AG08396 (cell line): ENCODE measurements around the gene GRM8.
"Not testable (repeated sequence)": the region's sequence is repeated elsewhere in the genome, so short reads cannot be mapped to it uniquely, and the experiment has no call there.

Experiments used
- DNase-seq: peaks from one replicate; pipeline ENCODE4 v3.0.0; 2012; ENCODE audit warnings: low spot score, mixed read lengths

The GRM8 gene

GRCh38 chr7:126718419-126718818, 534.3 kb downstream of the GRM8 start:
- no peak for DNase-seq

GRCh38 chr7:126716321-126716720, 536.4 kb downstream of the GRM8 start:
- no peak for DNase-seq

GRCh38 chr7:126715076-126715475, 537.7 kb downstream of the GRM8 start:
- no peak for DNase-seq

DNA sequence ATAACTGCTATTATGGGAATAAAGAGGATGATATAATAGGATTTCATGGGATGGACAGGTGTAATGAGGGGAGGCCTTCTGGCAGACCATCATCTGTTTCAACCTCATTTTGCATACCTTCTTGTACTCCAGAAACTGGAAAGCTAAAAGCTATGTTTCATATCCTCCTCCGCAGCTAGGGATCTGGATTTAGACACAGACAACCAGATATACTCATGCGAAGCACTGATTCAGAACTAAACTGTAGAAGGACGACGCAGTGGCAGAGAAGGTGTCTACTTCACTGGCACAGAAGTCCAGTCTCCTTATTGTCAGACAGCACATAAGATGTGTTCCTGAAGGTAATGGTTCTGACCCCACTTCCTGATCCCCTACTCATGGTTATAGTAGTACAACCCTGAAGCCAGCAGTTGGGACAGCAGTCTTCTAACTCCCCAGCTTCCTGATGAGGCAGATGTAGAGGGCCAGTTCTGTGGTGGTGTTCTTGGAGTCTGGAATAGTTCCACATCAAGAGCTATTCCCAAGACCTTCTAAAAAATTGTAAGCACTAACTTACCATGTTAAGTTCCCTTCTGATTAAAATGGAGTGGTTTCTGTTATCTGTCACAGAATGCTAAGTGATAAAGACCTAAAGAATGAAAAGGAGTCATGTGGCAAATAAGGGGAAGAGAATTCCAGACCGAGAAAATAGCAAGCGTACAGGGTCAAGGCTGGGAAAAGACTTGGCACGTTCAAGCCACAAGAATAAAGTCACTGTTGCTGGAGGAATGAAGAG, 550.3 kb downstream of the GRM8 start:
- DNase-seq, result no peak

GRCh38 chr7:126700807-126701604, 551.7 kb downstream of the GRM8 start:
- DNase-seq, result peak; percentile 81

GRCh38 chr7:126699707-126700106, 553.0 kb downstream of the GRM8 start:
- DNase-seq, result no peak

DNA sequence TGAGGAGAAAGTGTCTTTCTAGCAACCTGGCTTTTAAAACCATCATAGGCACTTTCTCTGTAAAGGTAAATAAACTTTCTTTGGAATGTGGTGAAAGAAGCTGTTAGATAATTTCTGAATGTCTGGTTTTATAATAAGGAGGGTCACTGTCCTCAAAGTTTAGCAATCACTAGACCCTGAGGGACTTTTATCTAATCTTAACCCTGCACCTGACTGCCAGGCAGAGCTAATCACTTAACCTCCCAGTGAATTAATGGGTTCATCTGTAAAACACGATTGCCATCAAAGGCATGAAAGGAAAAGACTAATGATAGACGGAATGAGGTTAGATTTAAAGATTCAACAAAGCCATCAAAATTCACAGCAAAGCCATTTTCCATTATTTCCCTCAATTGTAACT, 553.8 kb downstream of the GRM8 start:
- DNase-seq, result no peak

GRCh38 chr7:126698446-126698845, 554.3 kb downstream of the GRM8 start:
- no peak for DNase-seq

DNA sequence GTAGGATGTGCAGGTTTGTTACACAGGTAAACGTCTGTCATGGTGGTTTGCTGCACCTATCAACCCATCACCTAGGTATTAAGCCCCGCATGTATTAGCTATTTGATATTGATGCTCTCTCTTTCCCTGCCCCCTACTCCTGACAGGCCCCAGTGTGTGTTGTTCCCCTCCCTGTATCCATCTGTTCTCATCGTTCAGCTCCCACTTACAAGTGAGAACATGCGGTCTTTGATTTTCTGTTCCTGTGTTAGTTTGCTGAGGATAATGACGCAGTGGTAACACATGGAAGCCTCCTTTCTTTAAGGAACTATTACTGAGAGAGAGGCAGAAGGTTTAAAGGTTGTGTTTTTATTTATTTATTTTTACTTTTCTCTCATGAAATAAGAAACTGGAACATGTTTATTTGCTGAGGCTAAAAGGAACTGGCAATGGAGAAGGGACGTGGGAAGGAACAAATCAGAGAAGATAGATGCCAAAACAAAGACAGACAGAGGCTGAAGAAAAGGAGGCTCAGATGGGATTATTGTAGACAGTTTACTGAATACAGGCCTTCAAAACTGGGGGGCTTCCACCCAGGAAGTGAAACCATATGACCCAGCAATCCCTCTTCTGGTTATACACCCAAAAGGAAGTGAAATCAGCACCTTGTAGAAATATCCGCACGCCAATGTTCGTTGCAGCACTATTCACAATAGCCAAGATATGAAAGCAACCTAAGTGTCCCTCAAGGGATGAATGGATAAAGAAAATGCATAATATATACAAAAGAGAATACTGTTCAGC, 556.3 kb downstream of the GRM8 start:
- DNase-seq, result no peak

GRCh38 chr7:126690848-126691751, 561.6 kb downstream of the GRM8 start:
- no peak for DNase-seq

DNA sequence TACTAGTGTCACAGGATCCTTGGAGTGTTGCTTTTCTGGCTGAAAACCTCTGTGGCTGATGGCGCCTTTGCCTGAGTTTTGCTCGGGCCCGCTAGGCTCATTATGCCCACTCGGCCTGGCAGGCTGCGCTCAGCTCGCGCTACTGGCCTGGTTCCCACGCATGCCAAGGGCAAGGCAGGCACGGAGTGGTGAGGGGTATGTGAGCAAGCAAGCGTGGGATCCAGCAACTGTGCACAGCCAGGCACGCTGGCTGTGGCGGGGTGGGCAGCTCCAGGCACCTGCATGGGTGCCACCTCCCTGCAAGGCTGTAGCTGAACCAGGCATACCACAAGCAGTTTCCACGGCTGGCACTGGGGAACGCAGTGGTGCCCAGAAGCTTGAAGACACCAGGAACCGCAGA, 562.6 kb downstream of the GRM8 start:
- no peak for DNase-seq

DNA sequence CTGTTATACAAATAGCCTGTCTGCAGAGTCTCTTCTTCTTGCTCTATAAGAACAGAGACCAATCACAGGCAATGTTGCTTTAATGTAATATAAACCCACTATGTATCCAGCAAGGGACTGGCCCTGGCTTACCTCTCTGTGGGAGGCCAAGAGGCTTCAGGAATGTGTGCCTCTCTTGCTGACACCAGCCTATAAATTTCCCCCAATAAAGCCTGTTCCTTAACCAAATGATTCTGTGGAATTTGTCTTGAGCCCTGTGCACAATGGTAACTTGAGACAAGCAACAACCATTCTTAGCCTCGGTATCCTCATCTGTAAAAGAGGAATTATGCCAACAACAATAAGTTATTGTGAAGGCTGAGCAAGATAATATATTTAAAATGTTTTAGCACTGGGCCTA, 563.7 kb downstream of the GRM8 start:
- DNase-seq, result no peak

DNA sequence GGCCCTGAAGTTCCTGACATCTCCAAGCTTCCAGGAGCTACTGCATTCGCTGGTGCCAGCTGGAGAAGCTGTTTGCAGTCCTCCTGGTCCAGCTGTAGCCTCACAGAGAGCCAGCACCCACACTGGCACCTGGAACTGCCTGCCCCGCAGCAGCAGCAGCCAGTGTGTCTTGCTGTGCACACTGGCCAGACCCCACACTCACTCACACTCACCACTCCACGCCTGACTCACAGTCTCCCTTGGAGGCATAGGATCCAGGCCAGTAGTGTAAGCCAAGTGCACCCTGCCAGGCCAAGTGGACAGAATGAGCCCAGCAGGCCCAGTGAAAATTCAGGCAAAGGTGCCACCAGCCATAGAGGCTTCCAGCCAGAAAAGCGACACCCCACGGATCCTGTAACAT, 566.3 kb downstream of the GRM8 start:
- DNase-seq, result no peak

- no peak for DNase-seq
These were observed 567.1 kb downstream of the GRM8 start for GRCh38 chr7:126685596-126685995.

DNA sequence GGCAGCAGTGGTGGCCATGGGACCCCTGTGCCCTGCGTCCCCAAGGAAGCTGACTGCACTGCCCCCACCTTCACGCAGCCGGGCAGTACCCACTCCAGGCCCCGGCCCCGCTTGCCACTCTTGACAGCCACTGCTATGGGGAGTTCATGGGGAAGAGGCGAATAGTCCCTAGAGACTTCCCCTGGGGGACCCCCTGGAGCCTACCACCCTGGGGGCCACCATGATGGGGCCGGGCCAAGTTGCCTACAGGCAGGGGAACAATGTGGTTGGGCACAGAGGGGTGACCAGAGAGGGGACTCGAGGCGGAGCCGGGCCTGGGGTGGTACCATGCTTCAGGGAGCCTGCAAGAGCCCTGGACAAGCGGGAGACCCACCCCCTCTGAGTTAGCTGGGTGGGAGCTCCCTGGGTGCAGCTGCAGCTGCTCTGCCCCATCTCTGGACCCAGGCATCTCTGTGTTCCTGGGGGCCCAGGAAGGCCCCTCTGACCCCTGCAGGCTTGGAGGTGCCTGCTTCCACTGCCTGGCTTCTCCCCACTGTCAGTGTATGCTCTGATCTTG, 567.6 kb downstream of the GRM8 start:
- DNase-seq, result no peak

- no peak for DNase-seq
These were observed 570.6 kb downstream of the GRM8 start for GRCh38 chr7:126682176-126682575.

GRCh38 chr7:126668762-126669161, 584.0 kb downstream of the GRM8 start:
- not testable (repeated sequence) for DNase-seq

DNA sequence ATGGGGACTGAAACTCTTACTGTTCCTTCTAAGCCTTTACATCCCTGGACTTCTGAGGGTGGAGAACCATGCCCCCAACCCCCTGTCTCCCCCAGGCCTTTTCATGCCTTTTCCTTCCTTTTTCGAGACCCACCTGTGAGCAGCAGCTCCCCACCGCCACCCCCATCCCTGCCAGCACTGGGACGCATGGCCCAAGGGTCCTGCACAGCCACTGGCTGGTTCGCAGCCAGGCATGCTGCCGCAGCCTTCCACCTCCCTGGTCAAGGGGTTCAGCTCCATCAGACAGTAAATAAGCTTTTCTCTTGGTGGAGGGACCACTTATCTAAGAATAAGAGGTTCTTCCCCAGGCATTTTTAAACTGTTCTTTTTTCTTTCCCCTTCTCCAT, 584.4 kb downstream of the GRM8 start:
- DNase-seq, result no peak

DNA sequence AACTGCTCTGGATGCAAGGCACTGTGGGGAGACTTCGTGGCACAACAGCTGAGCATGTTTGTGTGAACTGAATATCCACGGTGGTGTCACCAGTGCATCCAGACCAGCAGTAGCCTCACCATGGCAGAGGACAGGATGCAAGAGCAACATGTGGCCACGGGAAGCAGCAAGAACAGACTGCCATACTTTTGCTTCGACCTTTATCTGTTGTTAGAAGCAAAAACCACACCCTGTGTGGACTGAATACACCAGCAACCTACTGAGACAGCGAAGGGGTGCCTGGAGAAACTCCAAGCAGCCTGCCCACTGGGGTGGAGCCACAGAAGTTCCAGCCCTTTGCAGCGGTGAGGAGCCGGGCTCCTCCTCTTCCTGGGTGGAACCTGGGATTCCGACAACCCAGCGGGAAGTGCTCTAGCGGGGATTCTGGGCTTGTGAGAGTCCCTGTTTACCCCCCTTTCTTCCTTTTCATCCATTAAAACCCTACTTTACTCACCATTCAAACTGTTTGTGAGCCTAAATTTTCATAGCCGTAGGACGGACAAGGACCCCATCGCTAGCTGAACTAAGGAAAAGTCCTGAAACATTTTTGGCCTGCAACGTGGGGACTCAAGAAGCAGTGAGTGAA, 584.9 kb downstream of the GRM8 start:
- no peak for DNase-seq

DNA sequence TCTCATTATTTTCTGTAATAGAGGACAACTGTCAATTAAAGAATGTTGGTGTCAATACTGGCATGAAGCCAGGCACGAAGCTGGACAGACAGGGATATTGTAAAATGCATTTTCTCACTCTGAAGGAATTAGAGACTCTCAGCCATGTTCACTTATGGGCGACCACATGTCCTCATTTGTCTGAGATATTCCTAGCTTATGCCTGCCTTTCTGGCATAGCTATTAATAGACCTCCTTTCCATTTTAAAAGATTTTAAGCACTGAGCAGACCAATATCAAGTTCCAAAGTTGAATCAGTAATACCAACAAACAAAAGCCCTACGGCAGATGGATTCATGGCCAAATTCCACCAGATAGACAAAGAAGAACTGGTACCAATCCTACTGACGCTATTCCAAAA, 589.9 kb downstream of the GRM8 start:
- DNase-seq, result no peak

GRCh38 chr7:126659124-126659523, 593.6 kb downstream of the GRM8 start:
- no peak for DNase-seq
